Measurements from ENCODE around the gene ADM2. TPM values are rescaled to one million over a fixed set of nuclear protein-coding genes. Genes with fewer than 3 reads are reported as not detected.

Gene ADM2
- total RNA-seq, 1 experiment from 2014 or later, result 11.9 TPM

DNA sequence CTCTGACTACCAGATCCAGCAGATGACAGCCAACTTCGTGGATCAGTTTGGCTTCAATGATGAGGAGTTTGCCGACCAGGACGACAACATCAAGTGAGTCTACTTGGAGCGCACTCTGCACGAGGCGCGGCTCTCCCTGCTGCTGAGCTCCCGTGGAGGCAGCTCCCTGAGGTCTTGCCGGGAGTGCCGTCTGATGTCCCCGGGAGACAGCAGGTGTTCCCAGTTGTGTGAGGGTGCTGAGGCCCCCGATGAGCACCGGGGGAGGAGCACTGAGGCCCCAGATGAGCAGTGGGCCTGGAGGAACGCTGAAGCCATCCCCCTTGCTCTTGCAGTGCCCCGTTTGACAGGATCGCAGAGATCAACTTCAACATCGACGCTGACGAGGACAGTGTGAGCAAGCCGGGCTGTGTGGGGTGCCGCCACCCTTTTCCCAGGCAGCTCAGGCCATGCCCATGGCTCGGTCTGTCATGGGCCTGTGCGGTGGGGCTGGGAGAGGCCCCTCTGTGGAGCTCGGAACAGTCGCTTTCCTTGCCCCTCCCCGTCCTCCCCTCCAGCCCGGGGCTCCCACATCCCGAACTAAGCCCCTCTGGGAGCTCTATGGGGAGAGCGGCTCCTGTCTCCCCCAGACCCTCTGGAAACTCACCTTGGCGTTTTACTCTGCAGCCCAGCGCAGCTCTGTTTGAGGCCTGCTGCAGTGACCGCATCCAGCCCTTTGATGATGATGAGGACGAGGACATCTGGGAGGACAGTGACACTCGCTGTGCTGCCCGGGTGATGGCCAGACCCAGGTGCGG is 43.6 kb upstream of the ADM2 start:
- no peak overlapping the region for H3K27ac Mint-ChIP-seq
- Histone ChIP-seq H2AK5ac (ENCODE audit: insufficient read length, low read length) (no peak overlapping the region), H3K4ac (ENCODE audit: low read depth, low read length) (no peak overlapping the region), H2BK15ac (ENCODE audit: low read depth, low read length) (no peak overlapping the region), H2BK5ac (ENCODE audit: insufficient read length, low read length) (no peak overlapping the region), H4K20me1 (ENCODE audit: control insufficient read depth, insufficient read depth, insufficient read length) (no peaks in the 10 kb centered on the region), H3K27me3 (ENCODE audit: insufficient read depth, low read length) (no peaks in the 10 kb centered on the region), H3K4me2 (ENCODE audit: insufficient read depth, insufficient read length, low read length) (no peak overlapping the region), H3K56ac (ENCODE audit: insufficient read length, low read depth, low read length) (no peak overlapping the region), H4K8ac (replicated peaks; ENCODE audit: insufficient read length, low read depth, low read length) (no peak overlapping the region), H3K9ac (ENCODE audit: extremely low read depth, insufficient read length, low read length) (no peak overlapping the region), H3K9me3 (ENCODE audit: control insufficient read depth, low read depth, low read length) (no peaks in the 10 kb centered on the region), H4K5ac (ENCODE audit: insufficient read length, low read depth, low read length) (no peak overlapping the region), H3K23ac (ENCODE audit: insufficient read length, low read depth, low read length) (no peak overlapping the region), H2BK12ac (ENCODE audit: insufficient read length, low read depth, low read length) (no peak overlapping the region), H3K14ac (ENCODE audit: insufficient read depth, low read length) (no peak overlapping the region), H3K27ac (ENCODE audit: insufficient read length, low read depth, low read length) (no peak overlapping the region), H4K91ac (ENCODE audit: insufficient read length, low read depth, low read length) (no peak overlapping the region), H3K23me2 (ENCODE audit: insufficient read length, low read depth, low read length, poor library complexity, severe bottlenecking) (no peaks in the 10 kb centered on the region), H2AFZ (ENCODE audit: low read length) (no peak overlapping the region), H3T11ph (ENCODE audit: low read length) (no peak overlapping the region), H3K79me2 (ENCODE audit: insufficient read depth, low read length) (no peaks in the 10 kb centered on the region), H2BK20ac (ENCODE audit: low read depth, low read length, poor library complexity, severe bottlenecking) (no peak overlapping the region), H2BK120ac (ENCODE audit: low read depth, low read length, poor library complexity, severe bottlenecking) (no peak overlapping the region), H3K4me1 (ENCODE audit: insufficient read depth, low read length) (no peaks in the 10 kb centered on the region), H3K79me1 (ENCODE audit: insufficient read depth, low read depth, low read length, poor library complexity, severe bottlenecking) (no peaks in the 10 kb centered on the region), H3K18ac (ENCODE audit: insufficient read length, low read depth, low read length) (no peak overlapping the region)
- no peak for DNase-seq
- no peaks in the 10 kb centered on the region for H3K9me3 Mint-ChIP-seq
- H3K4me1 Mint-ChIP-seq, result no peaks in the 10 kb centered on the region
- no peak overlapping the region for H3K4me3 Mint-ChIP-seq
- H3K36me3 Mint-ChIP-seq (ENCODE audit: insufficient read depth in 1 of 3, low read depth in 3 of 3), result peaks cover 0 to 40% (median 18%) of the 10 kb centered on the region in 3 experiments; a peak in 6 of 7 replicates
- TF ChIP-seq, protein P1, sequence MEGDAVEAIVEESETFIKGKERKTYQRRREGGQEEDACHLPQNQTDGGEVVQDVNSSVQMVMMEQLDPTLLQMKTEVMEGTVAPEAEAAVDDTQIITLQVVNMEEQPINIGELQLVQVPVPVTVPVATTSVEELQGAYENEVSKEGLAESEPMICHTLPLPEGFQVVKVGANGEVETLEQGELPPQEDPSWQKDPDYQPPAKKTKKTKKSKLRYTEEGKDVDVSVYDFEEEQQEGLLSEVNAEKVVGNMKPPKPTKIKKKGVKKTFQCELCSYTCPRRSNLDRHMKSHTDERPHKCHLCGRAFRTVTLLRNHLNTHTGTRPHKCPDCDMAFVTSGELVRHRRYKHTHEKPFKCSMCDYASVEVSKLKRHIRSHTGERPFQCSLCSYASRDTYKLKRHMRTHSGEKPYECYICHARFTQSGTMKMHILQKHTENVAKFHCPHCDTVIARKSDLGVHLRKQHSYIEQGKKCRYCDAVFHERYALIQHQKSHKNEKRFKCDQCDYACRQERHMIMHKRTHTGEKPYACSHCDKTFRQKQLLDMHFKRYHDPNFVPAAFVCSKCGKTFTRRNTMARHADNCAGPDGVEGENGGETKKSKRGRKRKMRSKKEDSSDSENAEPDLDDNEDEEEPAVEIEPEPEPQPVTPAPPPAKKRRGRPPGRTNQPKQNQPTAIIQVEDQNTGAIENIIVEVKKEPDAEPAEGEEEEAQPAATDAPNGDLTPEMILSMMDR (conservative IDR thresholded peaks at IDR 0.05), result no peak
- no CpG with 5 or more reads among the region's 36 CpGs for WGBS (ENCODE audit: extremely low coverage, insufficient read length, low lambda C conversion rate)
- H3K27me3 Mint-ChIP-seq (ENCODE audit: low read depth), result no peaks in the 10 kb centered on the region
